Hematopoietic multipotent progenitor cell treated with erythropoietin and hydrocortisone succinate and interleukin-3 and kit ligand, for 17 days (in vitro differentiated cells): ENCODE measurements around the gene NACC1.
"Not testable (repeated sequence)": the region's sequence is repeated elsewhere in the genome, so short reads cannot be mapped to it uniquely, and the experiment has no call there.

Source experiments
- DNase-seq: peaks from one replicate; pipeline ENCODE4 v3.0.0-alpha.2; 2015; ENCODE audit warnings: low spot score

The NACC1 gene

GRCh38 chr19:13164343-13165161 is 46.5 kb downstream of the NACC1 start:
- no peak for DNase-seq

DNA sequence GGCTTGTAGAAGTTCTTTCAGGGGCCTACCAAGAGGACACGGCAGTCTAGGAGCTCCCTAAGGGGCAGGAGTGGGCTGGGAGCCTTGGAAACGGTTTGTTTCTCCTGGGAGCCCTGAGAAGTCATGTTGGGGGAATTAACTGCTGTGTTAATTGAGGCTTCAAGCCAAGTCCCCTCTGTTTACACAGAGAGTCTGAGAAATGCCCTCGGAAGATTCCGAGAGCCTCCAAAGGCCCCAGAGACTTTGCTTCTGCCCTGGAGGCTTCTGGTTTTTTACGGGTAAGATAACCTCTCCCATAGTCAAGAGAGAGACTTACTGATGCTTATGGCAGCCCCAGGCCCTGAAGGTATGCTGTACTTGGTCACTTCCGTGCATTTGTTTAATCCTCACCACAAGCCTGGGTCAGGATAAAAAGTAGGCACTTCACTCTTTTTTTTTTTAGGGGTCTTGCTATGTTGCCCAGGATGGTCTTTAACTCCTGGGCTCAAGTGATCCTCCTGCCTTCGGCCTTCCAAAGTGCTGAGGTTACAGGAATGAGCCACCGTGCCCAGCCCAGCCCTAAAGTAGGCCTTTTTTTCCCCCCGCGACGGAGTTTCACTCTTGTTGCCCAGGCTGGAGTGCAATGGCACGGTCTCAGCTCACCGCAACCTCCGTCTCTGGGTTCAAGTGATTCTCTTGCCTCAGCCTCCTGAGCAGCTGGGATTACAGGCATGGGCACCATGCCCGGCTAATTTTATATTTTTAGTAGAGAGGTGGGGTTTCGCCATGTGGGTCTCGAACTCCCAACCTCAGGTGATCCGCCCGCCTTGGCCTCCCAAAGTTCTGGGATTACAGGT is 47.3 kb downstream of the NACC1 start:
- DNase-seq = no peak

DNA sequence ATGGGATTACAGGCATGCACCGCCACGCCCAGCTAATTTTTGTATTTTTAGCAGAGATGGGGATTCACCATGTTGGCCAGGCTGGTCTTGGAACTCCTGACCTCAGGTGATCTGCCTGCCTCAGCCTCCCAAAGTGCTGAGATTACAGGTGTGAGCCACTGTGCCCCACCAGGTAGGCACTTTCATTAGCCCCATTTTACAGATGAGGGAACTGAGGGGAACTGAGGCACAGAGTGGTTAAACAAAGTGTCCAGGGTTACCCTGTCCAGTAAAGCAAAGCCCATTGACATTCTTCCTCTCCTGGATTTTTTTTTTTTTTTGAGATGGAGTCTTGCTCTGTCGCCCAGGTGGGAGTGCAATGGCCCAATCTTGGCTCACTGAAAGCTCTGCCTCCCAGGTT is 48.1 kb downstream of the NACC1 start:
- DNase-seq = not testable (repeated sequence)

DNA sequence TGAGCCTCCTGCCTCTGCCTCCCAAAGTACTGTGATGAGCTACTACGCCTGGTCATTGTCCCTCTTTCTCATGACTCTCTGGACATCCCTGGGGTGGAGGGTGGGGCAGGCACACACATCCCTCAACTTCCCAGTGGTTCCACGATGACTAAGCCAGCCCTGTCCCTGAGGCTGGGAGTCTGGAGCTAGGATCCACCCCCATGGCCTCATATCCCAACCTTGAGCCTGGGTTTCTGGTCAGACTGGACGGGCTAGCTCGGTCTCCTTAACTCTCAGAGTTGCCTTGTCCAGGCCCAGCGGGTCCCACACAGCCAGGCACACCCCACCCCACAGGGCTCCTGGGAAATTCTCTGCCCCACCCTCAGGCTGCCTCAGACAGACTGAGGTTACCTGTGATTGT is 51.7 kb downstream of the NACC1 start:
- DNase-seq = no peak

DNA sequence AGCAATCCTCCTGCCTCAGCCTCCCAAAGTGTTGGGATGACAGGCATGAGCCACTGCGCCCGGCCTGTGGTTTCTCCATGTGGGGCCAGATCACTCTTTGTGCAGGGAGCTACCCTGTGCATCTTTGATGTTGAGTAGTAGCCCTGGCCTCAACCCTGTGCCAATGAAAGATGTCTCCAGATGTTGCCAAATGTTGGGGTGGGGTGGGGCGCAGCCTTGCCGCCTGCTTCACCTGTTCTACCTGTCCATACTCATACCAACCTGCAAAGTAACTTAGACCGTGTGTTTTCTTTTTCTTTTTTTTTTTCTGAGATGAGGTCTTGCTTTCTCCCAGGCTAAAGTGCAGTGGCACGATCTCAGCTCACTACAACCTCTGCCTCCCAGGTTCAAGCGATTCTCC is 53.1 kb downstream of the NACC1 start:
- DNase-seq = no peak

- peak; percentile 42 for DNase-seq
These were observed 54.5 kb downstream of the NACC1 start for GRCh38 chr19:13172346-13173138.

DNA sequence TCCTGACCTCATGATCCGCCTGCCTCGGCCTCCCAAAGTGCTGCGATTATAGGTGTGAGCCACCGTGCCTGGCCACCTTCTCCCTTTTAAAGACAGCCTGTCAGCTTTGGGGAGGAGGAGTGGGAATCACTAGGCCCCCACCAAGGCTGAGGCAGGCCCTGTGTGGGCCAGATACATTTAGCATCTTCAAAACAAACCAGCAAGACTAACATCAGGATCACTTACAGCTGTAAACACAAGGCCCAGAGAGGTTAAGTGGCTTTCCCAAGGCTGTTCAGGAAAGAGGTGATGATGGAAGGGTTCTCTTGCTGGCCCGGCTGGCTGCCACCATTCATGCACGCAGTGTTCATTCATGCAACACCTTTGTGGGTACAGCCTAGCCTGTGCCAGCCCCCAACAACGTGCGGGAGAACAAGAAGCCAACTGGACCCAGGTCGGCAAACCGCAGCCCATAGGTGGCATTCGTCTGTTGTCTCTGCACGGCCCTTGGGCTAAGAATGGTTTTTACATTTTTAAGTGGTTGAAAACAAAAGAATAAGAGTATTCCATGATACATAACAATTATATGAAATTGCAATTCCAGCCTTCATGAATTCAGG is 55.2 kb downstream of the NACC1 start:
- no peak for DNase-seq

GRCh38 chr19:13176345-13176744 is 58.3 kb downstream of the NACC1 start:
- no peak for DNase-seq

- not testable (repeated sequence) for DNase-seq
These were observed 59.5 kb downstream of the NACC1 start for GRCh38 chr19:13177584-13177983.

GRCh38 chr19:13178291-13178690 is 60.2 kb downstream of the NACC1 start:
- DNase-seq = not testable (repeated sequence)

DNA sequence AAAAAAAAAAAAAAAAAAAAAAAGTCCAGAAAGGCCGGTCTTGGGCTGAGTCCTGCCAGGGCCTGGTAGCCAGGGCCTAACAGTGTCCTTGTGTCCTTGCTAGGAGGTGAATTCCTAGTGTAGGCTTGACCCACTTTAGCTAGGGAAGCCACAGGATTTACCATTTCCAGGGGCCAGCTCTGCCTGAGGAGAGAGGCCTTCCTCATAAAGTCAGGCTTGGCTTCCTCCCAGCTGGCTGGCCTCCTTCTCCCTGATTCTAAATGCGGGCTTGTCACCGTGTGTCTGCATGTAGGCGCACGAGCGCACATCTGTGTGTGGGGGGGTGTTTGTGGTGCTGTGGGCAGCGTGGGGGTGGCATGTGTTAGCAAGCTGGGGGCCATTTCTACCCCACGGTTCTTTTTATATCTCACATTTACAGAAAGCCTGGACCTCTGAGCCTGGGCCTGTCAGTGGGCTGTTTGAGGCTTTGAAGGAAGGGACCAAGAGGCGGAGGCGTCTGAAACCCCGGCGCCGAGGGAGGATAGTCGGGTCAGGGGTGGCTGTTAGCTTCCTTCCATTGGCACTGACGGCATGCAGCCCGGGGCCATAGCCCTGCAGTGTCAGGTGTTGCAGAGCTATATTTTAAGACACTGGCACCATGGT is 63.8 kb downstream of the NACC1 start:
- no peak for DNase-seq

DNA sequence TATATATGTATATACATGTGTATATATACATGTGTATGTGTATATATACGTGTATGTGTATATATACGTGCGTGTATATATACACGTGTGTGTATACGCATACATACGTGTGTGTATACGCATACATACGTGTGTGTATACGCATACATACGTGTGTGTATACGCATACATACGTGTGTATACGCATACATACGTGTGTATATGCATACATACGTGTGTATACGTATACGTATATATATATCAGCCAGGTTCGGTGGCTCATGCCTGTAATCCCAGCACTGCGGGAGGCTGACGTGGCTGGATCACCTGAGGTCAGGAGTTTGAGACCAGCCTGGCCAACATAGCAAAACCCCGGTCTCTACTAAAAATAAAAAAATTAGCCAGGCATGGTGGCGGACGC is 66.9 kb downstream of the NACC1 start:
- not testable (repeated sequence) for DNase-seq

- DNase-seq = not testable (repeated sequence)
These were observed 67.9 kb downstream of the NACC1 start for GRCh38 chr19:13185763-13186657.

DNA sequence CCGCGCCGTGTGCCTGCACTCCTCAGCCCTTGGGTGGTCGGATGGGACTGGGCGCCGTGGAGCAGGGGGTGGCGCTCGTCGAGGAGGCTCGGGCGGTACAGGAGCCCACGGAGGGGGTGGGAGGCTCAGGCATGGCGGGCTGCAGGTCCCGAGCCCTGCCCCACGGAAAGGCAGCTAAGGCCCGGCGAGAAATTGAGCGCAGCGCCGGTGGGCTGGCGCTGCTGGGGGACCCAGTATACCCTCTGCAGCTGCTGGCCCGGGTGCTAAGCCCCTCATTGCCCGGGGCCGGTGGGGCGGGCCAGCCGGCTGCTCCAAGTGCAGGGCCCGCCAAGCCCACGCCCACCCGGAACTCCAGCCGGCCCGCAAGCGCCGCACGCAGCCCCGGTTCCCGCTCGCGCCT is 68.6 kb downstream of the NACC1 start:
- not testable (repeated sequence) for DNase-seq

DNA sequence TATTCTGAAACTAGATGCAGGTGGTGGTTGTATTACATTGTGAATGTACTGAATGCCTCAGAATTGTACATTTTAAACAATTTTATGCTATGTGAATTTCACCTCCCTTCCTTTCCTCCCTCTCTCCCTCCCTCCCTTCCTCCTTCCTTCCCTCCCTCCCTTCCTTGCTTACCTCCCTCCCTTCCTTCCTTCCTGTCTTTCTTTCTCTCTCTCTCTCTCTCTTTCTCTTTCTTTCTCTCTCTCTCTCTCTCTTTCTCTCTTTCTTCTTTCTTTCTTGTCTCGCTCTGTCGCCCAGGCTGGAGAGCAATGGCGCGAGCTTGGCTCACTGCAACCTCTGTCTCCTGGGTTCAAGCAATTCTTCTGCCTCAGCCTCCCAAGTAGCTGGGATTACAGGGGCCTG is 69.4 kb downstream of the NACC1 start:
- DNase-seq = no peak

- DNase-seq = no peak
These were observed 71.5 kb downstream of the NACC1 start for GRCh38 chr19:13189600-13189999.
